GM23248 (cell line): ENCODE measurements around the gene NBPF11.
"Not testable (repeated sequence)": the region's sequence is repeated elsewhere in the genome, so short reads cannot be mapped to it uniquely, and the experiment has no call there.

Source experiments
- EZH2 ChIP-seq: fragments of 200-600 bp; sonication (generic); IDR thresholded peaks from 2 replicates; pipeline ENCODE4 v1.6.1; 2018; ENCODE audit warnings: antibody characterized with exemption, mild to moderate bottlenecking; ENCODE audit not compliant: insufficient read depth, poor library complexity, severe bottlenecking
- EZH2phosphoT487 ChIP-seq: fragments of 200-600 bp; sonication (generic); IDR thresholded peaks from 2 replicates; pipeline ENCODE4 v1.6.1; 2018; ENCODE audit warnings: antibody characterized with exemption, moderate library complexity, mild to moderate bottlenecking, low read depth; ENCODE audit not compliant: insufficient read depth

DNA sequence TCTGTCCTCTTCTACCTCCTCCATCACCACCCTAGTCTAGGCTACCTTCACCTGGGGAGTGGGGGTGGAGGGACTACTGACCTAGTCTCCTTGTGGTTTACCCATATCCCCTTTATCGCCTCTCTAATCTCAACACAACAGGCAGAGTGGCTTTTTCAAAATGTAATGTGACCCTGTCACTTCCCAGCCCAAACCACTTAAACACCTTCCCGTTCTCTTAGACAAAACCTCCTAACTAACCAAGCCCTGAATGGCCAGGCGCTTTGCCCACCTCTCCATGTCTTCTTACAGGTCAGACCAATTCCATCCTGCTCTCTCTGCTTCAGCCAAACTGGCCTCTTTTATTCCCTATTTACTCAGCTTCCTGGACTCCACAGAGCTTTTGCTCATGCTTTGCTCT is 714 bp upstream of the NBPF11 start:
- TF ChIP-seq EZH2, EZH2phosphoT487: not testable (repeated sequence)
